KOPT-K1 (cell line): ENCODE data around the gene TPD52L2.
"Not testable (repeated sequence)": the region's sequence is repeated elsewhere in the genome, so short reads cannot be mapped to it uniquely, and the experiment has no call there.

ENCODE experiments used
- H3K27ac ChIP-seq: fragments of 200-600 bp; sonication (generic); 2 replicates; pipeline ENCODE4 v1.5.1; 2016; ENCODE audit warnings: antibody characterized with exemption, mild to moderate bottlenecking, low read depth, low read length; ENCODE audit not compliant: poor library complexity, severe bottlenecking
- H3K36me3 ChIP-seq: fragments of 200-600 bp; sonication (generic); 2 replicates; pipeline ENCODE4 v1.5.1; 2017; ENCODE audit warnings: antibody characterized with exemption, mild to moderate bottlenecking, low read length, moderate library complexity; ENCODE audit not compliant: insufficient read depth
- H3K9me3 ChIP-seq: fragments of 200-600 bp; sonication (generic); 2 replicates; pipeline ENCODE4 v1.5.1; 2017; ENCODE audit warnings: antibody characterized with exemption, low read length, mild to moderate bottlenecking; ENCODE audit not compliant: insufficient read depth, poor library complexity, severe bottlenecking

TPD52L2 gene

GRCh38 chr20:63876489-63877036 is 11.5 kb downstream of the TPD52L2 start:
- H3K36me3 ChIP-seq, result peaks cover 68% of the 10 kb centered on the region
- no peak overlapping the region for H3K27ac ChIP-seq
- H3K9me3 ChIP-seq, result no peaks in the 10 kb centered on the region

GRCh38 chr20:63877755-63878470 is 12.8 kb downstream of the TPD52L2 start:
- Histone ChIP-seq H3K9me3 (no peaks in the 10 kb centered on the region), H3K27ac (no peak overlapping the region), H3K36me3 (peaks cover 67% of the 10 kb centered on the region)

- H3K36me3 ChIP-seq, result peaks cover 68% of the 10 kb centered on the region
Measured at GRCh38 chr20:63878899-63879663, 14.0 kb downstream of the TPD52L2 start.

GRCh38 chr20:63880901-63881300 is 15.8 kb downstream of the TPD52L2 start:
- H3K9me3 ChIP-seq, H3K27ac ChIP-seq: not testable (repeated sequence)
- H3K36me3 ChIP-seq, result peaks cover 63% of the 10 kb centered on the region

More at GRCh38 chr20:63878899-63879663, 14.0 kb downstream of the TPD52L2 start:
- H3K27ac ChIP-seq, result no peak overlapping the region
- no peaks in the 10 kb centered on the region for H3K9me3 ChIP-seq

- Histone ChIP-seq H3K27ac (no peak overlapping the region), H3K9me3 (no peaks in the 10 kb centered on the region), H3K36me3 (peaks cover 59% of the 10 kb centered on the region)
Measured at GRCh38 chr20:63881451-63882226, 16.6 kb downstream of the TPD52L2 start.

- H3K27ac ChIP-seq, result no peak overlapping the region
- no peaks in the 10 kb centered on the region for H3K9me3 ChIP-seq
- peaks cover 60% of the 10 kb centered on the region for H3K36me3 ChIP-seq
Measured at GRCh38 chr20:63882257-63883200, 17.5 kb downstream of the TPD52L2 start.

- no peak overlapping the region for H3K27ac ChIP-seq
- peaks cover 60% of the 10 kb centered on the region for H3K36me3 ChIP-seq
- no peaks in the 10 kb centered on the region for H3K9me3 ChIP-seq
Measured at GRCh38 chr20:63883201-63883593, 18.1 kb downstream of the TPD52L2 start.

GRCh38 chr20:63884506-63885263 is 19.6 kb downstream of the TPD52L2 start:
- Histone ChIP-seq H3K27ac (no peak overlapping the region), H3K36me3 (peaks cover 60% of the 10 kb centered on the region; the same call in 1 of the 2 replicates), H3K9me3 (no peaks in the 10 kb centered on the region)

- peaks cover 66% of the 10 kb centered on the region for H3K36me3 ChIP-seq
- no peak overlapping the region for H3K27ac ChIP-seq
- no peaks in the 10 kb centered on the region for H3K9me3 ChIP-seq
Measured at GRCh38 chr20:63885264-63886053, 20.4 kb downstream of the TPD52L2 start.

GRCh38 chr20:63886054-63886419 is 21.0 kb downstream of the TPD52L2 start:
- Histone ChIP-seq H3K27ac (no peak overlapping the region), H3K36me3 (peaks cover 71% of the 10 kb centered on the region)

GRCh38 chr20:63886921-63887320 is 21.9 kb downstream of the TPD52L2 start:
- Histone ChIP-seq H3K9me3 (no peaks in the 10 kb centered on the region), H3K27ac (no peak overlapping the region), H3K36me3 (peaks cover 73% of the 10 kb centered on the region)

More at GRCh38 chr20:63886054-63886419, 21.0 kb downstream of the TPD52L2 start:
- H3K9me3 ChIP-seq, result no peaks in the 10 kb centered on the region

- Histone ChIP-seq H3K36me3 (peaks cover 49% of the 10 kb centered on the region), H3K27ac (no peak overlapping the region)
Measured at GRCh38 chr20:63889241-63890200, 24.5 kb downstream of the TPD52L2 start.

More at GRCh38 chr20:63889241-63890200, 24.5 kb downstream of the TPD52L2 start:
- no peaks in the 10 kb centered on the region for H3K9me3 ChIP-seq
